Dermis blood vessel endothelial cell (primary cell): ENCODE data around the gene NKD1. TPM values are rescaled to one million over a fixed set of nuclear protein-coding genes. Genes with fewer than 3 reads are reported as not detected.
"Not testable (repeated sequence)": the region's sequence is repeated elsewhere in the genome, so short reads cannot be mapped to it uniquely, and the experiment has no call there.

Experiments
- DNase-seq: peaks from one replicate; pipeline ENCODE4 v3.0.0; 2010
- total RNA-seq: library from RNA; depleted of rRNA; stranded (reverse); fragments of >200 nt; gene quantifications from 2 replicates; pipeline ENCODE4 v1.2.3, GENCODE V29; 2014

The NKD1 gene
- 0.14 TPM in 1 of 2 replicates, not detected in the other for total RNA-seq

- DNase-seq = peak; percentile 62
Observed at GRCh38 chr16:50548125-50548908, at the start of gene NKD1. NKD1 (plus strand) TSS chr16:50548396; CDS start chr16:50548554, 158 bp downstream.

GRCh38 chr16:50498431-50499155, 49.6 kb upstream of the NKD1 start:
- no peak for DNase-seq

- no peak for DNase-seq
Observed at GRCh38 chr16:50499254-50499653, 48.9 kb upstream of the NKD1 start.

- no peak for DNase-seq
Observed at GRCh38 chr16:50500171-50500874, 47.9 kb upstream of the NKD1 start.

DNA sequence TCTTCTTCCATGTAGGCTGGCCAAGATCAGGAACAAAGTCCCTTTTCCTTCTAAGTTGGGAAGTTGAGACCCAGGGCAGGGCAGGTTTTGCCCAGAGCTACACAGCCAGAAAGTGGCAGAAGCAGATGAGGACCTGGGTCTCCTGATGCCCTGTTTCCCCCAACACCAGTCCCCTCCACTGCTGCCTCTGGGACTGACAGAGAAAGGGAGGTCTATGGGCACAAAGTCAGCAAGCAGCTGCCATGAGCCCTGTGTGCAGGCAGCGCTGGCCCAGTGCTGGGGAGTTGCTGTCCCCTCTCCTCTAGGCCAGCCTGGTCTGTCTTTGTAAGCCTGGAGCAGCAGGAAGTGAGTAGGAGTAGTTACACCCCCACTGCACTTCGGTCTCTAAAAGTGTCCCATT, 46.9 kb upstream of the NKD1 start:
- DNase-seq = no peak

- no peak for DNase-seq
Observed at GRCh38 chr16:50501986-50502615, 46.1 kb upstream of the NKD1 start.

- DNase-seq = peak; percentile 4
Observed at GRCh38 chr16:50502616-50503011, 45.6 kb upstream of the NKD1 start.

GRCh38 chr16:50503868-50504531, 44.2 kb upstream of the NKD1 start:
- DNase-seq = not testable (repeated sequence)

GRCh38 chr16:50505115-50505514, 43.1 kb upstream of the NKD1 start:
- DNase-seq = no peak

- no peak for DNase-seq
Observed at GRCh38 chr16:50505714-50506542, 42.3 kb upstream of the NKD1 start.

DNA sequence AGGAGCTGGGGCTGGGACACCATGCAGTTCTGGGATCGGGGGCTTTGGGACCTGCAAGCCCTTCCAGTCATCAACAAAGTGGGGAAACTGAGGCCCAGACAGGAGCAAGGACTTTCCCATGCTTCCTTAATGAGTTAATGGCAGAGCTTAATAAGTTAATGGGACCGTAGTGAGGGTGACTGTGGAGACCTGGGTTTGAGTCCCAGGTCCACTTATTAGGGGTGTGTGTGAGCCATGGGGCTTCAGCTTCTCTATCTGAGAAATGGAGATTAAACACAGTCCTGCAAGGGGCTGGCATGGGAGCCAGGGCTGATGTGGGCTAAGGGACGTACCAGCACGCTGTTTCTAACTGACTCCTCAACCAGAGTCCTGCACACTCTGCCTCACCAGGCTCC, 41.7 kb upstream of the NKD1 start:
- DNase-seq = no peak

GRCh38 chr16:50507397-50507796, 40.8 kb upstream of the NKD1 start:
- no peak for DNase-seq

GRCh38 chr16:50509521-50510341, 38.5 kb upstream of the NKD1 start:
- DNase-seq = peak; percentile 55

DNA sequence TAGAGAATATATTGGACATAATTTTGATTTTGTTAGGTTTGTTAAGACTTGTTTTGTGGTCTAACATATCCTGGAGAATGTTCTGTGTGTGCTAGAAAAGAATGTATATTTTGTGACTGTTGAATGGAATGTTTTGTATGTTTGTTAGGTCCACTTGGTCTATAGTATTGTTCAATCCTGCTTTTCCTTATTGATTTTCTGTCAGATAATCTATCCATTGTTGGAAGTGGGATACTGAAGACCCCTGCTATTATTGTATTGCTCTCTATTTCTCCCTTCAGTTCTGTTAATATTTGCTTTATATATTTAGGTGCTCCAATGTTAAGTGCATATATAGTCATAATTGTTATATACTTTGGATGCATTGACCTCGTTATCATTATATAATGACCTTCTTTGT, 33.0 kb upstream of the NKD1 start:
- DNase-seq = no peak

GRCh38 chr16:50516401-50516800, 31.8 kb upstream of the NKD1 start:
- no peak for DNase-seq

DNA sequence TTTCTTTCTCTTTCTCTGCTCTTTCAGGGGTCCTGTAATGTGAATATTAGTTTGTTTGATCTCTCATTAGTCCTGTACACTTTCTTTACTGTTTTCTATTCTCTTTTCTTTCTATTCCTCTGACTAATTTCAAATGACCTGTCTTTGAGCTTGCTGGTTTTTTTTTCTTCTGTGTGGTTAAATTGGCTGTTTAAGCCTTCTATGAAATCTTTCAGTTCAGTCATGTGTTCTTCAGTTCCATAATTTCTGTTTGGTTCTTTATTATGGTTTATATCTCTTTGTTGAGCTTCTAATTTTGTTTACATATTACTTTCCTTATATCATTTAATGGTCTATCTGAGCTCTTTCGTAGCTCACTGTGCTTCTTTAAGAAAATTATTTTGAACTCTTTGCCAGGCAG, 31.3 kb upstream of the NKD1 start:
- DNase-seq = no peak

DNA sequence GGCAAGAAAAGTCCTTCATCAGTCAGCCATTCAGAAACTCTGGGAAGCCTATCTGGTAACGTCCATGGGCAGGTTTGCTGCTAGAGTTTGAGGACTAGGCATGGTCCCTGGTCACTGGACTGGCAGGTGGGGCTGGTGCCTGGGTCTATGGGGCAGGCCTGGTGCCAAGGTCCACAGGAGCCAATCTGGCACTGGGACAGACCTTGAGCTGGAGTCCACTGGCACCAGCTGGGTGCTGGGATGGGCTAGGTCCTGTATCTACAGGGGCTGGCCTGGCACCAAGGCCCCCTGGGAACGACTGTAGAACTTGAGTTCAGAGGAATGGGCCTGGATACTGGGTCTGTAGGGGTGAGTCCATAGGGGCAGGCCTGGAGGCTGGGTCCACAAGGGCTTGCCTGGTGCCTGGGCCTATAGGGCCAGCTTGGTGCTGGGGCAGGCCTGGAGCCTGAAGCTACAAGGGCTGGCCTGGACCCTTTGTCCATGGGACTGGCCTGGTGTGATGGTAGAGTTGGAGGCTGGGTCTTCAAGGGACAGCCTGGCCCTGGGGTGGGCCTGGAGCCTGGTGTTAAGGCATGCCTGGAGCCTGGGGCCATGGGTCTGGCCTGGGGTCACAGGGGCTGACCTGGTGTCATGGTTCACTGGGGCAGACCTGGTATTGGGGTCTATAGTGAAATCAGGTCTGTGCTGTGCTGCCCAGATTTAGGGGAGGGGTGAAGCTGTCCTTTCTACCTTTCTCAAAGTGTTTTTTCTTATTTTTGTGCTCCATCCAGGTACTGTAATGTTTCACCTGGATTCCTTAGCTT, 30.5 kb upstream of the NKD1 start:
- DNase-seq = no peak

GRCh38 chr16:50519001-50519400, 29.2 kb upstream of the NKD1 start:
- DNase-seq = no peak

DNA sequence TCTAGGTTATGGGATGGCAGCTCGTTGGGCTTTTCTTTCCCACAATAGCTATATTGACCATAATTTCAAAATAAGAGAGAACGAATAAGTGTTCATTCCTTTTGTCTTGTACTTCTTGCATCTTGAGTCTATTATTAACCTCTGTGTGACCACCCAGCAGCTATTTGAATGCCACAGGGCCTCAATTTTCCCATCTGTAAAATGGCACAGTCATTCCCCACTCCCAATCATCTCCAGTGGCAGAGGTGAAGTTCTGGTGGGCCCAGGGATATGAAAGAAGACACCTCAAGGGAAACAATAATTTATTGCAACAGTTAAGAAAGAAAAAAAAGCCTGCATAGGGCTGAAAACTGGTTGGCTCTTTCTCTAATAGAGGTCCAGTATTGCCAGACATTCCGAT, 28.6 kb upstream of the NKD1 start:
- no peak for DNase-seq
